Measurements from ENCODE around the gene PDS5A.
"Not testable (repeated sequence)": the region's sequence is repeated elsewhere in the genome, so short reads cannot be mapped to it uniquely, and the experiment has no call there.

The PDS5A gene

DNA sequence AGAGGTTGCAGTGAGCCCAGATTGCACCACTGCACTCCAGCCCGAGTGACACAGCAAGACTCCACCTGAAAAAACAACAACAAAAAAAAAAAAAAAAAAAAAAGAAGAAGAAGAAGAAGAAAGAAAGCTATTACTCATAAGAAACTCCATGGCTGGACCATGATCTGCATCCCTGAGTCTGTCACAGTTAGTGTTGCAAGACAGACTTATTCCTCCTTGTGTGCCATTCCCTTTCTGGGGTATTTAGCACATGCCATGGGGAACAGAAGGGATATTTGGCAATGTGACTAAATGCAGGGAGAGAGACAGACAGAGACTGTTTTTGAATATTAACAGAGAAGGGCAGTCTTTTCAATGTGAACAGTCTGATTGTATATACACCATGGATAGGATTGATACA lies 16.7 kb upstream of the PDS5A start:
- Histone ChIP-seq H3K4me2 (ENCODE audit: low read depth, low read length) (no peak overlapping the region), H2AFZ (ENCODE audit: low read length) (no peak overlapping the region), H4K20me1 (ENCODE audit: insufficient read depth, low read length) (no peaks in the 10 kb centered on the region), H3K36me3 (replicated peaks; ENCODE audit: insufficient read depth, low read length) (no peaks in the 10 kb centered on the region), H3K9ac (ENCODE audit: low read length) (no peak overlapping the region), H3K9me2 (replicated peaks; ENCODE audit: insufficient read depth, low read length) (no peaks in the 10 kb centered on the region), H3K79me2 (ENCODE audit: low read length) (no peaks in the 10 kb centered on the region), H3K4me1 (ENCODE audit: low read length) (no peaks in the 10 kb centered on the region), H3F3A (ENCODE audit: insufficient read depth, low read length) (no peaks in the 10 kb centered on the region), H3K9me3 (replicated peaks; ENCODE audit: insufficient read depth, low read length) (no peaks in the 10 kb centered on the region), H3K27me3 (replicated peaks; ENCODE audit: insufficient read depth, low read length) (no peaks in the 10 kb centered on the region), H3K4me3 (ENCODE audit: low read length) (no peak overlapping the region), H3K27ac (ENCODE audit: low read length) (no peak overlapping the region)
- DNase-seq: no peak
- TF ChIP-seq EZH2phosphoT487 (IDR thresholded peaks at IDR 0.05; ENCODE audit: low read length) (no peak), EZH2 (optimal IDR thresholded peaks at IDR 0.05; ENCODE audit: low read depth, low read length) (no peak)
- TF ChIP-seq, protein P1, sequence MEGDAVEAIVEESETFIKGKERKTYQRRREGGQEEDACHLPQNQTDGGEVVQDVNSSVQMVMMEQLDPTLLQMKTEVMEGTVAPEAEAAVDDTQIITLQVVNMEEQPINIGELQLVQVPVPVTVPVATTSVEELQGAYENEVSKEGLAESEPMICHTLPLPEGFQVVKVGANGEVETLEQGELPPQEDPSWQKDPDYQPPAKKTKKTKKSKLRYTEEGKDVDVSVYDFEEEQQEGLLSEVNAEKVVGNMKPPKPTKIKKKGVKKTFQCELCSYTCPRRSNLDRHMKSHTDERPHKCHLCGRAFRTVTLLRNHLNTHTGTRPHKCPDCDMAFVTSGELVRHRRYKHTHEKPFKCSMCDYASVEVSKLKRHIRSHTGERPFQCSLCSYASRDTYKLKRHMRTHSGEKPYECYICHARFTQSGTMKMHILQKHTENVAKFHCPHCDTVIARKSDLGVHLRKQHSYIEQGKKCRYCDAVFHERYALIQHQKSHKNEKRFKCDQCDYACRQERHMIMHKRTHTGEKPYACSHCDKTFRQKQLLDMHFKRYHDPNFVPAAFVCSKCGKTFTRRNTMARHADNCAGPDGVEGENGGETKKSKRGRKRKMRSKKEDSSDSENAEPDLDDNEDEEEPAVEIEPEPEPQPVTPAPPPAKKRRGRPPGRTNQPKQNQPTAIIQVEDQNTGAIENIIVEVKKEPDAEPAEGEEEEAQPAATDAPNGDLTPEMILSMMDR (IDR thresholded peaks at IDR 0.05; ENCODE audit: low read length): no peak

- not testable (repeated sequence) for H3K9ac ChIP-seq (ENCODE audit: low read length); DNase-seq; H3K36me3 ChIP-seq (replicated peaks; ENCODE audit: insufficient read depth, low read length); H3F3A ChIP-seq (ENCODE audit: insufficient read depth, low read length); H4K20me1 ChIP-seq (ENCODE audit: insufficient read depth, low read length); H3K4me1 ChIP-seq (ENCODE audit: low read length); H3K4me3 ChIP-seq (ENCODE audit: low read length); H3K9me2 ChIP-seq (replicated peaks; ENCODE audit: insufficient read depth, low read length); H3K79me2 ChIP-seq (ENCODE audit: low read length); H3K27ac ChIP-seq (ENCODE audit: low read length); H2AFZ ChIP-seq (ENCODE audit: low read length); H3K27me3 ChIP-seq (replicated peaks; ENCODE audit: insufficient read depth, low read length); H3K4me2 ChIP-seq (ENCODE audit: low read depth, low read length); H3K9me3 ChIP-seq (replicated peaks; ENCODE audit: insufficient read depth, low read length)
Observed at GRCh38 chr4:39989381-39989780, 11.7 kb upstream of the PDS5A start.

- H3K9me2 ChIP-seq (replicated peaks; ENCODE audit: insufficient read depth, low read length): no peaks in the 10 kb centered on the region
Observed at GRCh38 chr4:39987485-39987884, 9.8 kb upstream of the PDS5A start.

GRCh38 chr4:39978904-39979303 lies 1.2 kb upstream of the PDS5A start:
- Histone ChIP-seq H3K27me3 (replicated peaks; ENCODE audit: insufficient read depth, low read length) (no peaks in the 10 kb centered on the region), H3K4me3 (ENCODE audit: low read length) (no peak overlapping the region), H3K79me2 (ENCODE audit: low read length) (peaks cover 34% of the 10 kb centered on the region), H3K27ac (ENCODE audit: low read length) (no peak overlapping the region), H2AFZ (ENCODE audit: low read length) (no peak overlapping the region), H3K36me3 (replicated peaks; ENCODE audit: insufficient read depth, low read length) (no peaks in the 10 kb centered on the region), H4K20me1 (ENCODE audit: insufficient read depth, low read length) (peaks cover 4% of the 10 kb centered on the region), H3K9me2 (replicated peaks; ENCODE audit: insufficient read depth, low read length) (no peaks in the 10 kb centered on the region), H3K9ac (ENCODE audit: low read length) (no peak overlapping the region), H3K4me1 (ENCODE audit: low read length) (peaks cover 11% of the 10 kb centered on the region; the same call in 1 of the 2 replicates), H3K4me2 (ENCODE audit: low read depth, low read length) (no peak overlapping the region), H3F3A (ENCODE audit: insufficient read depth, low read length) (peaks cover 9% of the 10 kb centered on the region; the same call in 1 of the 2 replicates), H3K9me3 (replicated peaks; ENCODE audit: insufficient read depth, low read length) (no peaks in the 10 kb centered on the region)
- TF ChIP-seq EZH2phosphoT487 (IDR thresholded peaks at IDR 0.05; ENCODE audit: low read length): no peak
- TF ChIP-seq, protein P1 (IDR thresholded peaks at IDR 0.05; ENCODE audit: low read length): no peak
- DNase-seq: no peak

More at GRCh38 chr4:39987485-39987884, 9.8 kb upstream of the PDS5A start:
- Histone ChIP-seq H3K9ac (ENCODE audit: low read length) (no peak overlapping the region), H3K4me2 (ENCODE audit: low read depth, low read length) (no peak overlapping the region), H3K9me3 (replicated peaks; ENCODE audit: insufficient read depth, low read length) (no peaks in the 10 kb centered on the region), H3K27ac (ENCODE audit: low read length) (no peak overlapping the region), H3K4me3 (ENCODE audit: low read length) (no peak overlapping the region), H3K36me3 (replicated peaks; ENCODE audit: insufficient read depth, low read length) (no peaks in the 10 kb centered on the region), H3K79me2 (ENCODE audit: low read length) (no peaks in the 10 kb centered on the region), H4K20me1 (ENCODE audit: insufficient read depth, low read length) (no peaks in the 10 kb centered on the region), H3K27me3 (replicated peaks; ENCODE audit: insufficient read depth, low read length) (no peaks in the 10 kb centered on the region), H3K4me1 (ENCODE audit: low read length) (no peaks in the 10 kb centered on the region), H3F3A (ENCODE audit: insufficient read depth, low read length) (no peaks in the 10 kb centered on the region), H2AFZ (ENCODE audit: low read length) (no peak overlapping the region)
- TF ChIP-seq EZH2 (optimal IDR thresholded peaks at IDR 0.05; ENCODE audit: low read depth, low read length): no peak
- no peak for DNase-seq

All from MM.1S (cell line).